Prostate gland (tissue), 2 donors: ENCODE measurements around the gene USP37. TPM values are rescaled to one million over a fixed set of nuclear protein-coding genes. Genes with fewer than 3 reads are reported as not detected.
"Not testable (repeated sequence)": the region's sequence is repeated elsewhere in the genome, so short reads cannot be mapped to it uniquely, and the experiment has no call there.

Experiments used
- DNase-seq: peaks from one replicate; pipeline ENCODE4 v3.0.0-alpha.2; 2019; ENCODE audit warnings: low spot score
- H3K27ac ChIP-seq, 2 donors: fragments of 200-600 bp; sonication (generic); 2 replicates each; pipeline ENCODE4 v1.5.1; 2017 to 2019
- H3K27me3 ChIP-seq: fragments of 200-600 bp; sonication (generic); replicated peaks from 2 replicates; pipeline ENCODE4 v1.5.1; 2019; ENCODE audit not compliant: insufficient read depth
- H3K36me3 ChIP-seq, 2 donors: fragments of 200-600 bp; sonication (generic); 1 replicate in 1 of 2; 2 replicates in 1 of 2; pipeline versions ENCODE4 v1.5.1 to v1.8.1; 2017 to 2019
- H3K4me1 ChIP-seq: fragments of 200-600 bp; sonication (generic); replicated peaks from 2 replicates; pipeline ENCODE4 v1.5.1; 2019
- H3K4me3 ChIP-seq, 2 donors: fragments of 200-600 bp; sonication (generic); 2 replicates each; pipeline ENCODE4 v1.5.1; 2017 to 2019
- H3K9me3 ChIP-seq: fragments of 200-600 bp; sonication (generic); 2 replicates; pipeline ENCODE4 v1.5.1; 2017
- CTCF ChIP-seq, 4 experiments: fragments of 200-600 bp in 2 of 4; fragments of 450-650 bp in 2 of 4; sonication (generic) in 2 of 4; IDR thresholded peaks; 1 replicate in 3 of 4; 2 replicates in 1 of 4; pipeline ENCODE4 v1.5.1; 2016 to 2019; ENCODE audit warnings: antibody characterized with exemption in 4 of 4, mild to moderate bottlenecking in 2 of 4, moderate library complexity in 2 of 4
- POLR2A ChIP-seq: fragments of 450-650 bp; IDR thresholded peaks from one replicate; pipeline ENCODE4 v1.6.1; 2016; ENCODE audit warnings: antibody characterized with exemption, mild to moderate bottlenecking
- POLR2AphosphoS5 ChIP-seq: sonication (generic); formaldehyde crosslinking; IDR thresholded peaks from one replicate; pipeline ENCODE4 v1.6.1; 2017; ENCODE audit warnings: antibody characterized with exemption
- WGBS: methylation state at CpG from one replicate; pipeline ENCODE4 v1.1.5; 2018; 5-methylcytosine and 5-hydroxymethylcytosine counted together
- intact Hi-C: fragments of 100-400 bp; cut with DNase I; formaldehyde crosslinking; loops from one replicate; pipeline ENCODE4 v1.14.2; 2022
- total RNA-seq, 2 donors: library from RNA; depleted of rRNA; stranded (reverse); fragments of >200 nt; gene quantifications; one replicate each; pipeline ENCODE4 v1.1.0, GENCODE V29; 2016

Gene USP37
- total RNA-seq, 2 donors from 2014 or later, result 12.3 to 31.9 TPM

GRCh38 chr2:218546012-218546411 is 22.1 kb downstream of the USP37 start:
- 94% methylated on average over 1 of the region's 1 CpG for WGBS
- intact Hi-C loops, result loop anchor here (10.0 kb wide), 1 partner anchor 51 kb away; no protein-coding TSS in a partner anchor
- Histone ChIP-seq H3K9me3 (no peaks in the 10 kb centered on the region), H3K27me3 (no peaks in the 10 kb centered on the region), H3K4me3 (no peak overlapping the region), H3K27ac (no peak overlapping the region), H3K36me3 (no peaks in the 10 kb centered on the region), H3K4me1 (no peaks in the 10 kb centered on the region)
- DNase-seq, result no peak
- TF ChIP-seq CTCF (IDR thresholded peaks at IDR 0.05) (no peak), POLR2A (no peak), POLR2AphosphoS5 (no peak)

DNA sequence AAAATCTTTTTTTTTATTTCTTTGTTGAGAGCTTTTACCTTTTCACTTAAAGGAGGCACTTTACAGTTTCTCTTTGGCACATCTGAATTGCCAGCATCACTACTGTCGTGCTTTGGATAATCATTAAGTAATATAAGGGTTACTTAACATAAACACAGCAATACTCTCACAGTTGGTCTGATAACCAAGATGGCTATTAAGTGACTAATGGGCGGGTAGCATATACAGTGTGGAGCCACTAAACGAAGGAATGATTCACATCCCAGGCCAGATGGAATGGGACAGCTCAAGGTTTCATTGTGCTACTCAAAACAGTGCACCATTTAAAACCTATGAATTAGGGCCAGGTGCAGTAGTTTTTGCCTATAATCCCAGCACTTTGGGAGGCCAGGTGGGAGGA is 28.1 kb downstream of the USP37 start:
- WGBS, result 91% methylated on average over 3 of the region's 3 CpGs
- Histone ChIP-seq H3K36me3 (no peaks in the 10 kb centered on the region), H3K27ac (no peak overlapping the region), H3K27me3 (no peaks in the 10 kb centered on the region), H3K4me1 (no peaks in the 10 kb centered on the region), H3K4me3 (no peak overlapping the region), H3K9me3 (no peaks in the 10 kb centered on the region)
- TF ChIP-seq POLR2A, result no peak
- TF ChIP-seq CTCF (IDR thresholded peaks at IDR 0.05), result no peak
- no peak for TF ChIP-seq POLR2AphosphoS5
- no peak for DNase-seq
- intact Hi-C loops, result loop anchor here (10.0 kb wide), 1 partner anchor 45 kb away; no protein-coding TSS in a partner anchor

DNA sequence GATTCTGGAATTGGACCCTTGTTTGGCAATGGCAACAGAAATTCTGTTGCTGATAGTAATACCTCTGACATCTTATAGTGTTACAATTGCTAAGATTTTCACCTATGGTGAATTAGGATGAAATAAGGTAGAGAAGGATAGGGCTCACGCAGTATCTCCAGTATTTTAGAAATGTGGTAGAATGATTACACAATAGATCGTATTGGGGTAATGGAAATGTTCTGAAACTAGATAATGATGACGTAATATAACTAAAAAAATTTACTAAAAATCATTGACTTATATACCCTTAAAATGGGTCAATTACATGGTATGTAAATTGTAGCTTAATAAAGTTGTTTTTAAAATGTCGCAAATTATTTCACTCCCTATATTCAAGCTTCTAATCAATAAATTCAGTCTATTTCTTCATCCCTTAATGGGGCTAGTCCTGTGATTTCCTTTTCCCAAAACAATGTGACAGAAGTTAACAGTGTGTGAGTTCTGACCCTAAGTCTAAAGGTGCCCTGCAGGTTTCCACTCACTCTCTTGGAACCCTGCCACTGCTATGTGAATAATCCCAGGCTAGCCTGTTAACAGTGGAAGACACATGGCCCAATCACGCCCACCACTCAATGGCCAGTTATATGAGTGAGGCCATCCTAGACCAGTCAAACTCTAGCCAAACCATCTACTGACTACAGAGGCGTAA is 31.2 kb downstream of the USP37 start:
- Histone ChIP-seq H3K4me1 (no peaks in the 10 kb centered on the region), H3K9me3 (no peaks in the 10 kb centered on the region), H3K4me3 (no peak overlapping the region), H3K27me3 (no peaks in the 10 kb centered on the region), H3K27ac (no peak overlapping the region), H3K36me3 (no peaks in the 10 kb centered on the region)
- DNase-seq, result no peak
- 88% methylated on average over 6 of the region's 6 CpGs for WGBS
- intact Hi-C loops, result no loop called here
- TF ChIP-seq POLR2AphosphoS5 (no peak), POLR2A (no peak), CTCF (IDR thresholded peaks at IDR 0.05) (no peak)

DNA sequence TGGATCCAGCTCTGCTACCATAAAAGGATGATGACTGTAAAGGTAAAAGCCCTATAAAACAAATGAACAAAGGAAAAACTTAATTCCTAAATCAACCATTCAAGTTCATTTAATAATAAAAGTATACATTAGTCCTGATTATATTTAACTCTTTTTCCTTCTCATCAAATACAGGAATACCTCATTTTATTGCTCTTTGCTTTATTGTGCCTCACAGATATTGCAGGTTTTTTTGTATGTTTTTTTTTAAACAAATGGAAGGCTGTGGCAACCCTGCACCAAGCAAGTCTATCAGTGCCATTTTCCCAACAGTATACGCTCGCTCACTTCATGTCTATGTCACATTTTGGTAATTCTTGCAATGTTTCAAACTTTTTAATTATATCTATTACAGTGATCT is 38.2 kb downstream of the USP37 start:
- no peak for DNase-seq
- Histone ChIP-seq H3K4me1 (no peaks in the 10 kb centered on the region), H3K27me3 (no peaks in the 10 kb centered on the region), H3K36me3 (peaks cover 0 to 3% of the 10 kb centered on the region in 2 donors), H3K27ac (no peak overlapping the region), H3K4me3 (no peak overlapping the region), H3K9me3 (no peaks in the 10 kb centered on the region)
- 98% methylated on average over 2 of the region's 2 CpGs for WGBS
- TF ChIP-seq POLR2AphosphoS5, result no peak
- TF ChIP-seq POLR2A, result no peak
- TF ChIP-seq CTCF (IDR thresholded peaks at IDR 0.05), result no peak
- intact Hi-C loops, result no loop called here

GRCh38 chr2:218528409-218528808 is 39.7 kb downstream of the USP37 start:
- WGBS, result 93% methylated on average over 2 of the region's 2 CpGs
- H3K4me3 ChIP-seq, intact Hi-C loops, DNase-seq, H3K36me3 ChIP-seq, H3K9me3 ChIP-seq, H3K27me3 ChIP-seq, H3K27ac ChIP-seq, H3K4me1 ChIP-seq: not testable (repeated sequence)
